SU-DHL-6 (cell line): Measurements from ENCODE around the gene STXBP5L.

Experiments
- EZH2phosphoT487 ChIP-seq: fragments of 200-600 bp; sonication (generic), shearing (Covaris generic); conservative IDR thresholded peaks from 2 replicates; pipeline ENCODE4 v1.6.1; 2018; ENCODE audit warnings: mild to moderate bottlenecking, antibody characterized with exemption, low read length, moderate library complexity, mixed read lengths
- TF ChIP-seq, protein P1 (sequence below): fragments of 200-600 bp; sonication (generic); IDR thresholded peaks from one replicate; pipeline ENCODE4 v1.5.1; 2017; ENCODE audit warnings: antibody characterized with exemption, mild to moderate bottlenecking, low read length, moderate library complexity; ENCODE audit not compliant: insufficient read depth, poor library complexity, severe bottlenecking

DNA sequence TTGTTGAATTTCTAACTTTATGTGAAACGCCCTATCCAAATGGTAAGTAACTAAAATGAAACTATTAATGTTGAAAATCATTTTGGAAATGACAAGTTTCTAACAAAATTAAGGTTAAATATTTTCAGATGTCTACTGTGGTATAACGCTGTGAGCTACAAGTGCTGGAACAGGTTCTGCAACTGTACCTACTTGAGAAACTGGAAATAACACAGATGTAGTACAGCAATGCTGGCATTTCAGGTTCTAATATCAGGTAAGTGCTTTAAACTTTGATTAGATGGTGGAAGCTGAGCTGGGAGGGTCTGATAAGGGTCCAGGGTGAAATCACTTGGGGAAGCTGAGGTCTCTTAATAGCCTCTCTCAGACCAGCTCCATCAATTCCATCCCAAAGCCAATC is 315.1 kb downstream of the STXBP5L start:
- no peak for TF ChIP-seq EZH2phosphoT487
- TF ChIP-seq, protein P1, sequence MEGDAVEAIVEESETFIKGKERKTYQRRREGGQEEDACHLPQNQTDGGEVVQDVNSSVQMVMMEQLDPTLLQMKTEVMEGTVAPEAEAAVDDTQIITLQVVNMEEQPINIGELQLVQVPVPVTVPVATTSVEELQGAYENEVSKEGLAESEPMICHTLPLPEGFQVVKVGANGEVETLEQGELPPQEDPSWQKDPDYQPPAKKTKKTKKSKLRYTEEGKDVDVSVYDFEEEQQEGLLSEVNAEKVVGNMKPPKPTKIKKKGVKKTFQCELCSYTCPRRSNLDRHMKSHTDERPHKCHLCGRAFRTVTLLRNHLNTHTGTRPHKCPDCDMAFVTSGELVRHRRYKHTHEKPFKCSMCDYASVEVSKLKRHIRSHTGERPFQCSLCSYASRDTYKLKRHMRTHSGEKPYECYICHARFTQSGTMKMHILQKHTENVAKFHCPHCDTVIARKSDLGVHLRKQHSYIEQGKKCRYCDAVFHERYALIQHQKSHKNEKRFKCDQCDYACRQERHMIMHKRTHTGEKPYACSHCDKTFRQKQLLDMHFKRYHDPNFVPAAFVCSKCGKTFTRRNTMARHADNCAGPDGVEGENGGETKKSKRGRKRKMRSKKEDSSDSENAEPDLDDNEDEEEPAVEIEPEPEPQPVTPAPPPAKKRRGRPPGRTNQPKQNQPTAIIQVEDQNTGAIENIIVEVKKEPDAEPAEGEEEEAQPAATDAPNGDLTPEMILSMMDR: no peak
